ENCODE measurements around the gene PTGIS. TPM values are rescaled to one million over a fixed set of nuclear protein-coding genes. Genes with fewer than 3 reads are reported as not detected.
"Not testable (repeated sequence)": the region's sequence is repeated elsewhere in the genome, so short reads cannot be mapped to it uniquely, and the experiment has no call there.

PTGIS gene
- 89.7 TPM for total RNA-seq

- peak; percentile 7 for ATAC-seq
- intact Hi-C loops (cut with DNase I), result no loop called here
- DNase-seq (ENCODE audit: low spot score), result peak; percentile 65
Measured at GRCh38 chr20:49567421-49568277, at the start of gene PTGIS. TSS of gene PTGIS (minus strand) at chr20:49568137. CDS start at chr20:49568116, 21 bp downstream.

- DNase-seq (ENCODE audit: low spot score); ATAC-seq: not testable (repeated sequence)
- intact Hi-C loops (cut with DNase I), result loop anchor here (10.0 kb wide), 1 partner anchor 297 kb away; the partner anchor contains the start of gene SPATA2
Measured at GRCh38 chr20:49617394-49617793, 49.5 kb upstream of the PTGIS start.

DNA sequence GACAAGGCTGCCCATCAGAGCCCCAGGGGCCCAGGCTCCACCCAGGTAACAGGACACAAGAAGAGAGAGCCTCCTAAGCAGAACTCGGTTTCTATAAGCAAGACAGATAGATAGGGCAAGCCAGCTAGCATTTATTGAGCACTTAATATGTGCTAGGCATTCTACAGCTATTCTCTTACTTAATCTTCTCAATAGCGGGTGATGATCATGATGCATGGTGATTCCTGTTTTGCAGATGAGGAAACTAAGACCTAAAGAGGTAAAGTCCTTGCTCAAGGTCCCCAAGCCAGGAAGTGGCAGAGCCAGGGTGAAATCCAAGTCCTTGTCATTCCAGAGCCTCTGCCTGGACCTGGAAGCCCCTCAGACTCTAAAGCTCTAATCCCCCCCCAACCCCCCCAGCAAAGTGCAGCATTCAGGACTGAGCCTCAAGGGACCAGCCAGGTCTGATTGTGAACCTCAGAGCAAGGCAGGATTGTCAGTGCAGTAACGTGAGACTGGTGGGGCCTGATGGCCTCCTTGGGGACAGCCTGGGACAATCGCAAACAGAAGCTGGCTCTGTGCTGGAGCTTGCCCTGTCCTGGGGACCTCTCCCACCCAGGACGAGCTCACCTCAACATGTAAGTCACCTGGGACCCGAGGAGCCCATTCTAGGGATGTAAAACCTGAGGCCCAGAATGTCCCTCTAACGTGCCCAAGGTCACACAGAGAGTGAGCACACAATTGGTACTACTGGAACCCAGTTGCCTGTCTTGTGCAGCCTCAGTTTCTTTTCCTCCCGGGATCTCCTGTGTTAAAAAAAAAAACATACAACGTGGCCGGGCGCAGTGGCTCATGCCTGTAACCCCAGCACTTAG, 48.4 kb upstream of the PTGIS start:
- intact Hi-C loops (cut with DNase I), result loop anchor here (10.0 kb wide), 1 partner anchor 298 kb away; the partner anchor contains the start of gene SPATA2
- ATAC-seq (no peak), DNase-seq (ENCODE audit: low spot score) (no peak)

DNA sequence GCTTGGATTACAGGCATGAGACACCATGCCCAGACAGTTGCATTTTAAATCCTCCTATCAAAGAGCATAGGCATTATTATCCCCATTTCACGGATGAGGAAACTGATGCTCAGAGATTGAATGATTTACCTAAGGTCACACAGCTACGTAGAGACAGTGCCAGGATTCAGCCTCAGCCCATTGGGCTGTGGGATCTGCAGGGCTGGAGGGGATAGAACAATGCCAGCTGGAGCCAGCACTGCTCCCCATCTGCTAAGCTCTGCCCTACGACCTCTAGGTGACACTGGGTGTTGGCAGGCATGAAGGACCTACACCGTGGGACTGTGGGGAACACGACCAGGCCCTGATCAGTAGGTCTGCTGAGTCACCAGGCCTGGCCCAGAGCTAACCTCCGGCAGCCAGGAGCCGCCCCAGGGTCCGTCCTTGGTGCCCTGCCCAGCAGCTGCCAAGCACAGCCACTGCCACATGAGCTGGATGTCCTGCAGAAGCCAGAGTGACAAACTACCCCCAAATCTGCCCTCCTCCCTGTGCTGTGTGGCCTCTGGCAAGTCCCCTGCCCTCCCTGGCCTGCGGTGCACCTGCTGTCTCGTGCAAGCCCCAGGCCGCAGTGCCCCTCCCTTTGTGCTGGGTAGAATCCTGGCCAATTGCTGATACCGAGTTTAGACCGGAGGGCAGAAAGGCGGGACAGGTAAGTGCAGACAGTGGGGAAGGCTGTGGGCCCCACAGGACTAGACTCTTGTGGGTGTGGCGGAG, 47.6 kb upstream of the PTGIS start:
- intact Hi-C loops (cut with DNase I), result loop anchor here (10.0 kb wide), 1 partner anchor 299 kb away; the partner anchor contains the start of gene SPATA2
- DNase-seq (ENCODE audit: low spot score) (no peak), ATAC-seq (no peak)

GRCh38 chr20:49615051-49615400, 47.1 kb upstream of the PTGIS start:
- intact Hi-C loops (cut with DNase I), result loop anchor here (10.0 kb wide), 1 partner anchor 300 kb away; the partner anchor contains the start of gene SPATA2
- not testable (repeated sequence) for ATAC-seq; DNase-seq (ENCODE audit: low spot score)

DNA sequence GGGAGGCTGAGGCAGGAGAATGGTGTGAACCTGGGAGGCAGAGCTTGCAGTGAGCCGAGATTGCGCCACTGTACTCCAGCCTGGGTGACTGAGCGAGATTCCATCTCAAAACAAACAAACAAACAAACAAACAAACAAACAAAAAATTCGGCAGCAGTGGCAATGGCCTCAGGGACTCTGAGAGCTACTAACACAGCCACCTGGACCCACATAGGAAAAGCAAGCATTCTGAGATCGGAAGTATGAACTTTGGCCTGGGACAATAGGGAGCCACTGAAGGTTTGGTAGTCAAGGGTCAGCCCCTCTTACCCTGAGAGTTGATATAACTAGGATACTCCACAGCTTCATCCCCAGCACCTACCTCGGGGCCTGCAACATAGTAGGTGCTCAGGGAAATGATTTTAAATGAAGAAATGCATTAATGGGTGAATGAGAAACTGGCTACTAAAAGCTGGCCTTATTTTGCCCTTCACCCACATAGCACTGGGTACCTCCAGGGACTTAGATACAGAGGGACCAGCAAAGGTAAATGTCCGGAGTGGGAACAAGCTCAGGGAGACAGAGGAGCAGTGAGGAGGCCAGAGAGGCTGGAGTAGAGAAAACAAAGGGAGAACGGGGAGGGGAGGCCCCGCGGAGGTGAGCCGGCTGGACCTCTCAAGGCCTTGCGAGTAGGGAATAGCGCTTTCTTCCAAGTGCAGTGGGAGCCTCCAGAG, 46.6 kb upstream of the PTGIS start:
- DNase-seq (ENCODE audit: low spot score), result no peak
- intact Hi-C loops (cut with DNase I), result loop anchor here (5.0 to 10.0 kb wide), 2 partner anchors 233 to 300 kb away; partner anchors contain the start of gene SPATA2

DNA sequence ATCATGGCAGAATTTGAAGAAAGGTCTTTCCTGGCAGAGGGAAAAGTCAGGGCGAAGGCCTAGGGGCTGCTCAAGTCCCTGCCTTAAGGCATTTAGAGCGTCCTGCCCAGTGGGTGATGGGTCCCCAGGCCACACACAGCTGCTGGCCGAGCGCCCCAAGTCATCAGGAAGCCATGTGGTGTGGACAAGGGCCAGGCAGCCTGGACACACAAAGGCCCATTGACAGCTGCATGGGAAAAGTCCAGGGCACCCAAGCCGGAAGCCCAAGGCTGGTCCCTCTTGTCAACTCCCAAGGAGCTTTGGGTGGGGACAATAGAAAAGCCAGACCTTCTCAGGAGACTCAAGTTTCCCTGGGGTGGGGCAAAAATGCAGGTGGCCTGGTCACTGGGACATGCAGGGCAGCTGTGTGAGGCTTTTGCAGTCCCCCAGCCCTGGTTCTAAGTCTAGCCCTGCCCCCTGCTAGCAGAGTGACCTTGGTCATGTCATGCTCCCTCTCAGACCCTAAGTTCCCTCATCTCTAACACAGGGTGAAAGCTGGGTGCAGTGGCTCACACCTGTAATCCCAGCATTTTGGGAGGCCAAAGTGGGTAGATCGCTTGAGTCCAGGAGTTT, 44.3 kb upstream of the PTGIS start:
- peak; percentile 84 for DNase-seq (ENCODE audit: low spot score)
- peak; percentile 80 for ATAC-seq
- intact Hi-C loops (cut with DNase I), result loop anchor here (5.0 to 10.0 kb wide), 2 partner anchors 235 to 303 kb away; partner anchors contain the start of gene SPATA2

More for the DNA sequence above, 46.6 kb upstream of the PTGIS start:
- ATAC-seq, result no peak

- not testable (repeated sequence) for ATAC-seq; DNase-seq (ENCODE audit: low spot score)
- intact Hi-C loops (cut with DNase I), result loop anchor here (5.0 to 10.0 kb wide), 2 partner anchors 236 to 303 kb away; partner anchors contain the start of gene SPATA2
Measured at GRCh38 chr20:49611539-49612126, 43.7 kb upstream of the PTGIS start.

DNA sequence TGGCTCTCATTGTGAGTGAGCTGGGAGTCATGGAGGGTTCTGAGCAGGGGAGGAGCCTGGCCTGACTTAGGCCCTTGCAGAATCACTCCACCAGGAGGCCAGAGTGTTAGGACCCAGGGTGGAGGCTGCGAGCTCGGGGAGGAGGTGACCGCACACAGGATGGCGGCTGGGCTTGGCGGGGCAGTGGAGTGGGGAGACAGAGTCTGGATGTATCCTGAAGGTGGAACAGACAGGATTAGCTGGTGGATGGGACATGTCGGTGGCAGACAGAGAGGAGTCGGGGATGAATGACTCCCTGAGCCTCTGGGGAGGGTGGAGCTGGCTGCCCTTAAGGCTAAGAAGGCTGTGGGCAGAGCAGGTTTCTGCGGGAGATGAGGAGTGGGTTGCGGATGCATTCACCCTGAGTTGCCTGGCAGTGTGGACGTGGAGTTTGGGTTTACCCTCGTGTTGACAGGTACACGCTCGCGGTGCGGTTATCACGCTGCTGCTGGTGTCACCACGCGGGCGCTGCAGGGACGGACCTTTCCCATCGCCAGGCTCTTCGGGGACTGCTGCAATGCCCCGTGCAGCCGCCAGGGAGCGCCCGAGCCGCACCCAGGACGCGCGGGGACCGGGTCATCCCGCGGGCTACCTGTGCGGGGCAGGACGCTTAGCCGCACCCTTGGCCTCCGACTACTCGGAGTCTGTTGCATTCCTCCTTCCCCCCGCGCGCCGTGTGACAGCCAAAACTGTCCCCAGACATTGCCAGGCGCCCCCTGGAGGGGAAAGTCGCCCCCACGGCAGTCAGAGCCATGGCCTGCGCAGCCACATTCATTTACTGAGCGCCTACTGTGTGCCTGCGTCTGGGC, 43.0 kb upstream of the PTGIS start:
- DNase-seq (ENCODE audit: low spot score), result peak; percentile 84
- peak; percentile 77 for ATAC-seq
- intact Hi-C loops (cut with DNase I), result loop anchor here (5.0 to 10.0 kb wide), 2 partner anchors 236 to 304 kb away; partner anchors contain the start of gene SPATA2

DNA sequence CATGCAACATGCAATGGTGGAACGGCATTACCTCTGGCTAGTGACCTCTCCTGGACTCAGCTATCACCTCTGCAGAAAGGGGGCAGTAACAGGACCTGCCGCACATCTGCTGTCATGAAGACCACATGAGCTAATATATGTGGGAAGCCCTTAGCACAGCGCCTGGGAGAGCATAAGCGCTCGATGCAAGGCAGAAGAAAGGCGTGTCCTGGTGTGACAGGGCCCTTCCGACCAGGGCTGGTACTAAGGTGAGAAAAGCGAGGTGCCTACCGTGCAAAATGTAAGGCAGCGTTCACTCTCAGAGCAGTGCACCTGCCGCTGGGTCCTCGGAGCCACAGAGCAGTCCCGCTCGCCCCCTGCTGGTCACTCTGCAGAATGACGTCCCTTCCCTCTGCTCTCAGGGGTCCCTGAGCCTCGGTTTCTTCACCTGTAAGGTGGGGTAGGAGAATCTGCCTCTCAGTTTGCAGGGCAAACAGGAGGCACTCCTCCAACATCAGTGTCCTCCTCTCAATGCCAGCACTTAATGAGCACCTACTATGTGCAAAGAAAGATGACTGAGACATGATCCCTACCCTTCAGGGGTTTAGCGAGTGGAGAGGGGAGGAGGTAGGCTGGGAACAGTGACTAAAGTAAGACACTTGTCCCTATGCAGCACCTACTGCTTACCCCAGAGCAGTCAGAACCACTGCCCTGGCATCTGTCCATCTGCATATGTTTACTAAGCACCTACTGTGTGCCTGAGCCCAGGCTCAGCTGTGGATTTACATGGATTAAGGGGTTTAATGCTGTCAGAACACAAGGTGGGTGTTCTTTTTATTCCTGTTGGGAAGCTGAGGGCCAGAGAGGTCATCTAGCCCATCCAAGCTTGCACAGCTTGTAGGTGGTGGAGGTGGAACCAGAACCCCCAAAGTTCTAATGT, 41.1 kb upstream of the PTGIS start:
- peak; percentile 66 for ATAC-seq
- peak; percentile 80 for DNase-seq (ENCODE audit: low spot score)
- intact Hi-C loops (cut with DNase I), result loop anchor here (5.0 kb wide), 1 partner anchor 67 kb away; no protein-coding TSS in a partner anchor

GRCh38 chr20:49607568-49607967, 39.6 kb upstream of the PTGIS start:
- no peak for DNase-seq (ENCODE audit: low spot score)
- intact Hi-C loops (cut with DNase I), result loop anchor here (5.0 kb wide), 1 partner anchor 65 kb away; no protein-coding TSS in a partner anchor
- ATAC-seq, result no peak

GRCh38 chr20:49603209-49603627, 35.3 kb upstream of the PTGIS start:
- intact Hi-C loops (cut with DNase I), result no loop called here
- ATAC-seq (peak; percentile 66), DNase-seq (ENCODE audit: low spot score) (no peak)

DNA sequence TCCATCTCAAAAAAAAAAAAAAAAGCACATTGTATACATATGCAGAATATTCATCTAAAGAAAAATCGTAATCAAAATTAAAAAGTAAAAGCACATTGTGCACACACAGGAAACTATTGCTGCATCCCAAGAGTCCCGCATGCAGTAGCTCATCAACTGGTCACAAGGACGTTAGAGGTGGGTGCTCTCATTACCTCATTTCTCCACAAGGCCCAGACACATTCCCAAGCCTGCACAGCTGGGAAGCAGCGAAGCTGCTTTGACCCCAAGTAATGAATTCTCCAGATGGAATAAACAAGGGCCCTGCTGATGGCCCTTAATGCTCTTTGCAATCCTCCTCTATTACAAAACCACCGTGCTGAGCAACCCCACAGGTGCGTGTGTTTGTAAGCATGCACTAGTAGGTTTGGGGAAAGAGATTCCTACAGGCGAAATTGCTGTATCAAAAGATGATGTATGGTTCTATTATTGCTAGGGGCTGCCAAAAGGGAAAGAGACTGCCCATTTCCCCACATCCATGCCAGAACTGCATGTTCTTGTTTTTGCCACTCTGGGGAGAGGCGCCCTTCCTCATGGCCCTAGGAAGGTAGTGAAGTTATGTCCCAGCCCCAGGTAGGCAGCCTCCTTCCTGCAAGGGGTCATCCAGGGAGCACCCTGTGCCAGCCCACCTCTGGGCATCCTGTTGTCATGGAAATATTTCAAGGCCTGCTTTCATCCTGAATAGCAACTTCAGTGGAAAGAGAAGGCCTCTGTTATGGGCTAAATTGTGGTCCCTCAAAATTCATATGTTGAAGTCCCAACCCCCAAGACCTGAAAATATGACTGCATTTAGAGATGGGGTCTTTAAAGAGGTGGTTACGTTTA, 34.6 kb upstream of the PTGIS start:
- no peak for DNase-seq (ENCODE audit: low spot score)
- intact Hi-C loops (cut with DNase I), result no loop called here
- peak; percentile 23 for ATAC-seq

All from sciatic nerve (tissue), 2 donors.